AG20443 (cell line): ENCODE data around the gene SDCCAG8.
"Not testable (repeated sequence)": the region's sequence is repeated elsewhere in the genome, so short reads cannot be mapped to it uniquely, and the experiment has no call there.

ENCODE experiments used
- DNase-seq: peaks from one replicate; pipeline ENCODE4 v3.0.0; 2012; ENCODE audit warnings: low spot score, mixed read lengths

Gene SDCCAG8

GRCh38 chr1:243255791-243256512 is at the start of gene SDCCAG8:
Gene SDCCAG8, plus strand, starts transcription at chr1:243256041. Its CDS starts 133 bp downstream, at chr1:243256174.
- peak; percentile 93 for DNase-seq

- not testable (repeated sequence) for DNase-seq
Observed at GRCh38 chr1:243211984-243212383, 43.9 kb upstream of the SDCCAG8 start.

- peak; percentile 48 for DNase-seq
Observed at GRCh38 chr1:243213045-243213787, 42.6 kb upstream of the SDCCAG8 start.

GRCh38 chr1:243215276-243215875 is 40.5 kb upstream of the SDCCAG8 start:
- not testable (repeated sequence) for DNase-seq

GRCh38 chr1:243216741-243217140 is 39.1 kb upstream of the SDCCAG8 start:
- DNase-seq, result no peak

- DNase-seq, result no peak
Observed at GRCh38 chr1:243217349-243217748, 38.5 kb upstream of the SDCCAG8 start.

- no peak for DNase-seq
Observed at GRCh38 chr1:243218059-243218458, 37.8 kb upstream of the SDCCAG8 start.

- no peak for DNase-seq
Observed at GRCh38 chr1:243227622-243228021, 28.2 kb upstream of the SDCCAG8 start.

GRCh38 chr1:243229526-243229925 is 26.3 kb upstream of the SDCCAG8 start:
- DNase-seq, result no peak

- no peak for DNase-seq
Observed at GRCh38 chr1:243230914-243231313, 24.9 kb upstream of the SDCCAG8 start.

- DNase-seq, result peak; percentile 24
Observed at GRCh38 chr1:243233908-243234307, 21.9 kb upstream of the SDCCAG8 start.

- DNase-seq, result peak; percentile 21
Observed at GRCh38 chr1:243234978-243235647, 20.7 kb upstream of the SDCCAG8 start.

GRCh38 chr1:243236604-243237252 is 19.1 kb upstream of the SDCCAG8 start:
- no peak for DNase-seq

GRCh38 chr1:243244432-243244841 is 11.4 kb upstream of the SDCCAG8 start:
- DNase-seq, result no peak

GRCh38 chr1:243246916-243247315 is 8.9 kb upstream of the SDCCAG8 start:
- DNase-seq, result peak; percentile 18

- no peak for DNase-seq
Observed at GRCh38 chr1:243247901-243248300, 7.9 kb upstream of the SDCCAG8 start.

GRCh38 chr1:243249214-243249613 is 6.6 kb upstream of the SDCCAG8 start:
- DNase-seq, result no peak

- DNase-seq, result no peak
Observed at GRCh38 chr1:243250102-243250501, 5.7 kb upstream of the SDCCAG8 start.

- no peak for DNase-seq
Observed at GRCh38 chr1:243251539-243251938, 4.3 kb upstream of the SDCCAG8 start.

- DNase-seq, result no peak
Observed at GRCh38 chr1:243253211-243253925, 2.5 kb upstream of the SDCCAG8 start.

GRCh38 chr1:243253926-243254232 is 2.0 kb upstream of the SDCCAG8 start:
- DNase-seq, result no peak
